ENCODE data around the gene METAP1D.
"Not testable (repeated sequence)": the region's sequence is repeated elsewhere in the genome, so short reads cannot be mapped to it uniquely, and the experiment has no call there.

The METAP1D gene

GRCh38 chr2:172048508-172049503, 49.1 kb downstream of the METAP1D start:
- no peak for DNase-seq (ENCODE audit: low read depth)

- no peak for DNase-seq (ENCODE audit: low read depth)
Observed at GRCh38 chr2:172049567-172050120, 49.9 kb downstream of the METAP1D start.

GRCh38 chr2:172050479-172051125, 50.8 kb downstream of the METAP1D start:
- DNase-seq (ENCODE audit: low read depth), result no peak

GRCh38 chr2:172052000-172052983, 52.5 kb downstream of the METAP1D start:
- DNase-seq (ENCODE audit: low read depth), result peak; percentile 26

DNA sequence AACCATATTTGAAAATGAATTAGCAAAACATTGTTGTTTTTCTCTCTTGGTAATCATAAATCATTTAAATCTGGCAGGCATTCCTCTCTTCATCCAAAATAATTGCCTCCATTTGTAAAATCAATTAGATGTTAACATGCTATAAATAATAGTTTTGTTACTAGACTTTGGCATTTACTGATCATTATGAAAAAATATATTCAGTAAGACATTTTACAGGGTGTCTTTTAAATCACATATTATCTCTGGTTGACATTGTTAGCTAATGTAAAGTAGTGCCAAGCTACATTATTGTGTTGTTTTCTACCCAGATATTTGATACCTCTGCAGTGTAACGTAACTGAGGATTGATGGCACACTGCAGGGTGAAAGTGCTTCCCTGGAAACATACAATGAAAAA, 53.7 kb downstream of the METAP1D start:
- DNase-seq (ENCODE audit: low read depth), result no peak

DNA sequence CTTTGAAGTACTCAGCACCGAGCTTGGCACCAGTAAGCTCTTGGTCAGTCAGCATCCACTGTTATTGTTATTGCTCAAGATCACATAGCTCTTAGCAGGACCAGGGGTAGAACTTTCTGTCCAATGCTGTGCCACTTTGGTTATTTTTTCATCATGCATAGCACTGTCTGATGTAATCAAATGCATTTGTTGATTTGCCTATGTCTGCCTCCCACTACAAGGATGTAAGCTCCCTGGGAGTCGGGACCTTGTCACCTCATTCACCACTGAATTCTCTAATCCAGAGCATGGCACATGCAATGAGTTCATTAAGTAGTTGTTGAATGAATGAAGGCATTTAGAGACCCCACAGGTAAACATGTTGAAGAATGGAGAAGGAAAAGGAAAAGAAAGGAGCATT, 56.5 kb downstream of the METAP1D start:
- DNase-seq (ENCODE audit: low read depth), result peak; percentile 7

DNA sequence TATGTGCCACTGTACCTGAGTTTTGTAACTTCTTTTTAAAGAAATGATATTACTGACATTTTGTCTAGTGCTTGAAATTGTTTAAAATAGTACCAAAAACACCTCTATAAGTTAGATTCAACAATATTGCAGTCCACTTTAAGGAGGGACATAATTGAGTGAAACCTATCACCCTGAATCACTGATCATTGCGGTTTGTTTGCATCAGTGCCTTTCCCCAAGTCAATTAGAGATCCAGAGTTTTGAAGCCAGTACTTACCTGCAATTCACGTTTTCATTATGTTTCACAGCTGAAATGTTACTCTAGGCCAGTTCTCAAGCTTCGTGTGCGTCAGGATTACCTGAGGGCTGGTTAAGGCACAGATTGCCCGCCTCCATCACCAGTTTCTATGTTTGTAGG, 58.9 kb downstream of the METAP1D start:
- DNase-seq (ENCODE audit: low read depth), result no peak

- not testable (repeated sequence) for DNase-seq (ENCODE audit: low read depth)
Observed at GRCh38 chr2:172060118-172060517, 60.4 kb downstream of the METAP1D start.

GRCh38 chr2:172062402-172063004, 62.8 kb downstream of the METAP1D start:
- no peak for DNase-seq (ENCODE audit: low read depth)

- DNase-seq (ENCODE audit: low read depth), result no peak
Observed at GRCh38 chr2:172063446-172063845, 63.7 kb downstream of the METAP1D start.

GRCh38 chr2:172065111-172065510, 65.4 kb downstream of the METAP1D start:
- peak; percentile 39 for DNase-seq (ENCODE audit: low read depth)

DNA sequence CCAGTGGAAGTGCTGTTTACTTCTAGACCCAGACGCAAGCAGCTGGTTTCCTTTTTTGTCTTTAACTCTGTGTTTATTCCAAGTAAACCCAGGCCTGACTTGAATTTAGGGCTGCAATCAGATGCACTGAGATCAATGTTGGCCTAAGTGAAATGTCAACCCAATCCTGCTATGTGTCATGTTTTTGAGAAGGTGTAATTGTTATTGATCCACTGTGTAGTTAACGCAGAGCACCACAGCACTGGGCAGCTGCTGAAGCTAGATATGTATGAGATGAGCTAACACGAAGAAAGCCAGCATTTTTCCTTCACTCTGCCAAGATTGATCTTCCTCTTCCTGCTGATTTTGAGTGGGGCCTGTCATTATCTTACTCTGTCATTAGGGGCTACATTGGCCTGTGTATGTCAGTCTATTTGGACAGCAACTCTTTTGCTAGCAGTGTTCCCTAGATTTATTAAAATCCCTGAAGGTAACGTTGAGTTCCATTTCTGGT, 66.7 kb downstream of the METAP1D start:
- no peak for DNase-seq (ENCODE audit: low read depth)

DNA sequence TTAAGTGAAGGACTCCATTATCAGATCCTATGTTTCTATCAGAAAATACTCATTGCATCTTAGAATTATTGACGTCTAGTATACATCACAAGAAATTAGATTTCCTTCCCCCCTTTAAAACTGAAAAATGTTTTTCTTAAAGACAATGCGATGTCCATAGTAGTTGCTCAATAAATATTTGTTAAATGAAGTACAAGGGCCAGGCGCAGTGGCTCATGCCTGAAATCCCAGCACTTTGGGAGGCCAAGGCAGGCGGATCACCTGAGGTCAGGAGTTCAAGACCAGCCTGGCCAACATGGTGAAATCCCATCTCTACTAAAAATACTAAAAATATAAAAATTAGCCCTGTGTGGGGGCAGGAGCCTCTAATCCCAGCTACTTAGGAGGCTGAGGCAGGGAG, 68.2 kb downstream of the METAP1D start:
- DNase-seq (ENCODE audit: low read depth), result not testable (repeated sequence)

- no peak for DNase-seq (ENCODE audit: low read depth)
Observed at GRCh38 chr2:172070936-172071335, 71.2 kb downstream of the METAP1D start.

GRCh38 chr2:172072303-172072702, 72.5 kb downstream of the METAP1D start:
- no peak for DNase-seq (ENCODE audit: low read depth)

GRCh38 chr2:172072706-172073105, 73.0 kb downstream of the METAP1D start:
- no peak for DNase-seq (ENCODE audit: low read depth)

DNA sequence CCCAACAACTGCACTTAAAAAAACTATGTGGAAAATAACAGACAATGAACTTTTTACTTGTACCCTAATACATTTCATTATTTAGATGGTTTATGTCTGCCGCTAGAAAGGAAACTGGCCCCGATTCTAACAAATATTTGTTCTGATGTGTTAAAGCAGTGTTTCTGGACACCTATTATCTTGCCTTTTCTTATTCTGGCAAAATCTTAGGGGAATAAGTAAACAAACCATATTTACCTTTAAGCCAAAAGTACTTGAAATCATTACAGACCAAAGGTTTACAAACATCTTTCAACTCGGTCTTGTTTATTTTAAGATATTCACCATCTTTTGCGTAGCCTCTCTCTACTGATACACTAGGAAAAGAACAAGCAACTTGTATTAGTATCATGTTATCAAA, 73.8 kb downstream of the METAP1D start:
- DNase-seq (ENCODE audit: low read depth), result no peak

- no peak for DNase-seq (ENCODE audit: low read depth)
Observed at GRCh38 chr2:172074254-172074653, 74.5 kb downstream of the METAP1D start.

DNA sequence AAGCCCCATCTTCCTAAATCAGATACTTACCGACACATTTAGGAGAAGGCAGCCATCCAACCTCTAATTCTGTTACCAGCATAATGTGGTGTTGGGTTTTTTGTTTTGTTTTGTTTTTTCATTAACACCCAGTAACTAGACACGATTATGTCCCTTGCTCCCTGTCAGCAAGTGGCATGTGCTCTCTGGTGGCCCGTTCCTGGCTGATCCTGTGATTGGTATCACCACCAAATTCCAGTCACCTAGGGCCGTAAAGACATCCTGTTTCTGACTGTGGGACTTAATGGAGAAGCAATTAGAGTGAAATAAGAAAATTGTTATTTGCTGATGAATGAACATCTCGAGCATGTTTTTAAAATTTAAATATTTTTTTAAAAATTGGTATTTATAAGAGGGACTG, 79.7 kb downstream of the METAP1D start:
- DNase-seq (ENCODE audit: low read depth), result no peak

GRCh38 chr2:172079838-172080640, 80.3 kb downstream of the METAP1D start:
- no peak for DNase-seq (ENCODE audit: low read depth)

Measured in iris pigment epithelial cell (primary cell).